K562 (cell line): ENCODE data around the gene MTRFR. TPM values are rescaled to one million over a fixed set of nuclear protein-coding genes. Genes with fewer than 3 reads are reported as not detected.
A peak's percentile ranks its signal among the peaks of the same experiment; 100 is the strongest.
"Not testable (repeated sequence)": the region's sequence is repeated elsewhere in the genome, so short reads cannot be mapped to it uniquely, and the experiment has no call there.

Experiments
- ATAC-seq: fragments of 200-7000 bp; cut with Tn5 transposase; 3 replicates; pipeline ENCODE4 v1.9.1; 2020; ENCODE audit warnings: moderate library complexity
- BruUV-seq: library from RNA; stranded (reverse); fragments of 400-500 nt; replicated peaks from 2 replicates; lab custom pipeline; 2021; lab: Mats Ljungman, UMichigan
- CTCF ChIA-PET: fragments of 300-600 bp; formaldehyde crosslinking; extraction: SDS; loops from one replicate; lab custom pipeline; 2021; ENCODE audit warnings: low intra/inter-chr PET ratio; lab: Yijun Ruan, JAX
- POLR2A ChIA-PET: fragments of 300-600, 350-650 bp; sonication (Branson Sonifier 250); formaldehyde crosslinking; extraction: SDS; loops from one replicate; lab custom pipeline; 2021; ENCODE audit warnings: antibody characterized with exemption, inconsistent platforms; lab: Yijun Ruan, JAX
- DNase-seq, 4 experiments: peaks; one replicate each; pipeline versions ENCODE4 v3.0.0 to v3.0.0-alpha.2; 2011 to 2018; ENCODE audit warnings: low spot score in 3 of 4, mixed read lengths in 3 of 4; ENCODE audit errors: extremely low read depth in 1 of 4
- FAIRE-seq: peaks from 2 replicates; lab custom pipeline; 2011; peaks lifted over from hg19 to GRCh38; lab: Jason Lieb, UNC
- H2AFZ ChIP-seq: 2 replicates; pipeline ENCODE4 v1.6.0; 2011; ENCODE audit warnings: low read depth, low read length, control low read depth, inconsistent platforms
- H3K27ac ChIP-seq: fragments of 200-600 bp; 3 replicates; pipeline ENCODE4 v1.8.0; 2011; ENCODE audit warnings: low read depth, mild to moderate bottlenecking, control low read depth, inconsistent platforms, low read length, moderate library complexity, mixed read lengths; ENCODE audit errors: extremely low read depth
- H3K27me3 ChIP-seq, 2 experiments: fragments of 300-600 bp in 1 of 2; 2 replicates in 1 of 2; 3 replicates in 1 of 2; pipeline versions ENCODE4 v1.6.0 to v1.8.0; 2011; ENCODE audit warnings: inconsistent platforms in 2 of 2, low read length in 2 of 2, mild to moderate bottlenecking in 1 of 2, mixed read lengths in 1 of 2, moderate library complexity in 1 of 2; ENCODE audit not compliant: control insufficient read depth in 2 of 2, insufficient read depth in 2 of 2
- H3K36me3 ChIP-seq: fragments of 300-600 bp; 3 replicates; pipeline ENCODE4 v1.8.0; 2011; ENCODE audit warnings: mild to moderate bottlenecking, low read length, inconsistent platforms; ENCODE audit not compliant: control insufficient read depth, insufficient read depth
- H3K4me1 ChIP-seq, 2 experiments: fragments of 200-600 bp in 1 of 2; replicated peaks in 1 of 2; 2 replicates in 1 of 2; 3 replicates in 1 of 2; pipeline versions ENCODE4 v1.5.1 to v1.8.0; 2011; ENCODE audit warnings: inconsistent platforms in 2 of 2, low read length in 2 of 2, mild to moderate bottlenecking in 1 of 2, mixed read lengths in 1 of 2, moderate library complexity in 1 of 2; ENCODE audit not compliant: control insufficient read depth in 2 of 2, insufficient read depth in 2 of 2
- H3K4me2 ChIP-seq: 2 replicates; pipeline ENCODE4 v1.6.1; 2011; ENCODE audit warnings: low read length, control low read depth, inconsistent platforms, mixed read lengths; ENCODE audit not compliant: insufficient read depth
- H3K4me3 ChIP-seq: fragments of 200-600 bp; sonication (generic), shearing (Covaris generic); 2 replicates; pipeline ENCODE4 v1.5.1; 2016; ENCODE audit warnings: control low read depth, inconsistent platforms
- H3K79me2 ChIP-seq: fragments of 200-600 bp; 3 replicates; pipeline ENCODE4 v1.8.0; 2011; ENCODE audit warnings: low read length, inconsistent platforms; ENCODE audit not compliant: control insufficient read depth, insufficient read depth
- H3K9ac ChIP-seq, 2 experiments: 2 replicates each; pipeline versions ENCODE4 v1.6.0 to v1.6.1; 2011; ENCODE audit warnings: low read depth in 2 of 2, low read length in 2 of 2, control low read depth in 1 of 2, inconsistent platforms in 1 of 2, mild to moderate bottlenecking in 1 of 2, mixed read lengths in 1 of 2; ENCODE audit not compliant: insufficient read depth in 1 of 2
- H3K9me1 ChIP-seq: one replicate; pipeline ENCODE4 v1.6.0; 2011; ENCODE audit warnings: inconsistent platforms, mild to moderate bottlenecking, low read length, moderate library complexity; ENCODE audit not compliant: control insufficient read depth, insufficient read depth
- H3K9me3 ChIP-seq: replicated peaks from 2 replicates; pipeline ENCODE4 v1.5.1; 2011; ENCODE audit warnings: low read depth, low read length, inconsistent platforms; ENCODE audit not compliant: control insufficient read depth, insufficient read depth
- H4K20me1 ChIP-seq: replicated peaks from 2 replicates; pipeline ENCODE4 v1.6.1; 2011; ENCODE audit warnings: low read length, inconsistent platforms, mixed read lengths; ENCODE audit not compliant: control insufficient read depth, insufficient read depth
- BRD4 ChIP-seq: fragments of 200-600 bp; sonication (generic); IDR thresholded peaks from 2 replicates; pipeline ENCODE4 v1.6.1; 2017; ENCODE audit warnings: inconsistent platforms
- GTF2F1 ChIP-seq: IDR thresholded peaks from 2 replicates; pipeline ENCODE4 v1.6.1; 2011; ENCODE audit warnings: low read depth, low read length, improper control_type of control experiment
- POU5F1 ChIP-seq: fragments of 150-350 bp; IDR thresholded peaks from 2 replicates; pipeline ENCODE4 v1.6.1; 2014; ENCODE audit warnings: borderline replicate concordance, low read length, low read depth, mild to moderate bottlenecking; ENCODE audit not compliant: partially characterized antibody
- RBFOX2 ChIP-seq: fragments of 200-400 bp; formaldehyde crosslinking; IDR thresholded peaks from 2 replicates; pipeline ENCODE4 v1.6.1; 2017; ENCODE audit warnings: low read depth, mild to moderate bottlenecking, low read length, moderate library complexity
- ZEB2 ChIP-seq: fragments of 450-650 bp; IDR thresholded peaks from 2 replicates; pipeline ENCODE4 v1.6.1; 2016
- ZFP1 ChIP-seq: fragments of 450-650 bp; formaldehyde crosslinking; IDR thresholded peaks from 2 replicates; pipeline ENCODE4 v1.4.0; 2020; ENCODE audit warnings: mild to moderate bottlenecking, mixed read lengths
- ZNF764 ChIP-seq: fragments of 250-450 bp; sonication (Bioruptor Pico); IDR thresholded peaks from 2 replicates; pipeline ENCODE4 v1.4.0; 2020; ENCODE audit warnings: low read depth, mild to moderate bottlenecking, moderate library complexity
- WGBS: fragments of 100-300 bp; shearing (Covaris generic); methylation state at CpG from one replicate; pipeline ENCODE4 v1.1.6; 2016; ENCODE audit warnings: low coverage, mixed read lengths; ENCODE audit not compliant: insufficient coverage; ENCODE audit errors: missing lambda C conversion rate; 5-methylcytosine and 5-hydroxymethylcytosine counted together
- in situ Hi-C: fragments of 300-500 bp; cut with MboI; formaldehyde crosslinking; loops from 4 replicates; pipeline ENCODE4 v1.15.0; 2018; ENCODE audit warnings: inconsistent platforms, mixed read lengths
- intact Hi-C: fragments of 100-400 bp; cut with micrococcal nuclease; formaldehyde crosslinking; loops from 2 replicates; pipeline ENCODE4 v1.14.2; 2022
- polyA plus RNA-seq, 8 experiments: library from polyadenylated mRNA; depleted of rRNA in 4 of 8; stranded (reverse) in 5 of 8; unstranded in 3 of 8; fragments of >200 nt; fragmentation: Nextera tagmentation in 2 of 8; fragmentation: Illumina TruSeq in 1 of 8; extraction: Ambion mirVana in 2 of 8; extraction: Trizol in 1 of 8; gene quantifications; 2 replicates each; pipeline versions ENCODE4 v1.2.1 to v1.2.3, GENCODE V29; 2011 to 2014; ENCODE audit warnings: inconsistent platforms in 1 of 8, missing spikeins in 1 of 8
- total RNA-seq, 7 experiments: library from RNA; depleted of rRNA in 6 of 7; stranded (reverse); fragments of >200 nt in 6 of 7; fragmentation: Illumina TruSeq in 2 of 7; extraction: Trizol in 2 of 7; gene quantifications; 2 replicates each; pipeline versions ENCODE4 v1.2.1 to v1.2.3, GENCODE V29; 2011 to 2021; ENCODE audit warnings: low replicate concordance in 1 of 7

The MTRFR gene
- total and polyA plus RNA-seq, 9 of the 15 experiments (the other 6 are each of a cell fraction or from before 2014, with no cell fraction given) = 16.7 to 55.6 (median 34.7) TPM

DNA sequence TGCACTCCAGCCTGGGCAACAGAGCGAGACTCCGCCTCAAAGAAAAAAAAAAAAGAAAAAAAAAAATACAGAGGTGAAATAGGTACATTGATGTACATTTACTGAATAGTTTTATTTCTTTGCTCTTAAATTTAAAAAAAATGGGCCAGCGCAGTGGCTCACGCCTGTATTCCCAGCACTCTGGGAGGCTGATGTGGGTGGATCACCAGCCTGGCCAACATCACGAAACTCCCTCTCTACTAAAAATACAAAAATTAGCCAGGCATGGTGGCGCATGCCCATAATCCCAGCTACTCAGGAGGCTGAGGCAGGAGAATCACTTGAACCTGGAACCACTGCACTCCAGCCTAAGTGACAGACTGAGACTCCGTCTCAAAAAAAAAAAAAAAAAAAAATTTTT, 25.4 kb upstream of the MTRFR start:
- ATAC-seq, H3K27me3 ChIP-seq, H3K79me2 ChIP-seq, H3K27ac ChIP-seq, in situ Hi-C loops, H4K20me1 ChIP-seq, DNase-seq, FAIRE-seq, CTCF ChIA-PET, H3K9me3 ChIP-seq, H3K4me3 ChIP-seq, H2AFZ ChIP-seq, intact Hi-C loops, H3K9me1 ChIP-seq, H3K9ac ChIP-seq, H3K4me2 ChIP-seq, BruUV-seq, H3K4me1 ChIP-seq: not testable (repeated sequence)
- POLR2A ChIA-PET = interaction anchor here (0.9 to 2.0 kb wide), 3 partner anchors 9 to 25 kb away, joined by 3 to 6 read pairs (median 5); no protein-coding TSS in a partner anchor
- peaks cover 67% of the 10 kb centered on the region for H3K36me3 ChIP-seq
- WGBS = 100% methylated on average over 5 of the region's 7 CpGs

DNA sequence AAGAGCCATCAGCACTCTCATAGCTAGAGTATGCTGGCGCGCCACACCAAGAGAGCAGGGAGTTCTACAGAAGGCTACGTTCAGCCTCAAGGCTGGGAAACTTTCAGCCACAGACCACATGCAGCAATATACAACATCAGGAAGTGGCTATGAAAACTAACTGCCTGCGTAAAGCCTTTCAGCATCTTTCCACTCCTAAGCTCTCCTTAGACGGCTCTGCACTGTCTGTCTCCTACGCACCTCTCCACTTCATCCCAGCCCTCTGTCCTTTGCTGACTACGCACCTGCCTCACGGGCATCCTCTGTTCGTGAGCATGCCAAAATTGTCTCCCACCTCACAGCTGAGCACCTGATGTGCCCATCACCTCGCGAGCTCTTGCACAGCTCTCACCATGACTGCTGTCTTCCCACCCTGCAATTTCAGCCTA, 10.0 kb upstream of the MTRFR start:
- 0 out of 5 replicates have a peak, but pooled peaks cover 0 to 2% of the 10 kb centered on the region in 2 experiments for H3K4me1 ChIP-seq
- H3K4me3 ChIP-seq = no peak overlapping the region
- DNase-seq (no peak), ATAC-seq (no peak; the same call in 2 of the 3 replicates), FAIRE-seq (no peak)
- H3K9me3 ChIP-seq = no peaks in the 10 kb centered on the region
- no peak overlapping the region for H3K4me2 ChIP-seq
- 99% methylated on average over 11 of the region's 11 CpGs for WGBS
- no peak overlapping the region for H3K9ac ChIP-seq
- H3K79me2 ChIP-seq = peaks cover 27% of the 10 kb centered on the region
- H3K9me1 ChIP-seq = no peaks in the 10 kb centered on the region
- intact Hi-C loops (no loop called here), in situ Hi-C loops (no loop called here)
- TF ChIP-seq GTF2F1 (no peak), ZNF764 (no peak), POU5F1 (no peak), BRD4 (no peak), RBFOX2 (0 out of 2 replicates have a peak, but pooled peaks have one; percentile 23), ZEB2 (no peak), ZFP1 (CRISPR knock-in tag) (no peak)
- H3K36me3 ChIP-seq = peaks cover 78% of the 10 kb centered on the region
- CTCF ChIA-PET = no interaction called here
- H2AFZ ChIP-seq = no peak overlapping the region
- no peaks in the 10 kb centered on the region for H3K27me3 ChIP-seq
- no TSS peak for BruUV-seq
- H4K20me1 ChIP-seq = no peaks in the 10 kb centered on the region
- H3K27ac ChIP-seq = no peak overlapping the region
- POLR2A ChIA-PET = interaction anchor here (0.7 to 4.3 kb wide), 4 partner anchors 9 to 25 kb away, joined by 3 to 37 read pairs (median 4); partner anchors contain the start of genes MPHOSPH9 and MTRFR
